CD4-positive, alpha-beta T cell treated with Interleukin-17A for 4 hours (primary cell): ENCODE data around the gene WDR1.

ENCODE experiments used
- DNase-seq: peaks from one replicate; pipeline ENCODE4 v3.0.0-alpha.2; 2020; ENCODE audit warnings: mixed read lengths

The WDR1 gene

GRCh38 chr4:10066206-10066605 is 50.4 kb downstream of the WDR1 start:
- DNase-seq = no peak

GRCh38 chr4:10063544-10064300 is 52.9 kb downstream of the WDR1 start:
- no peak for DNase-seq

GRCh38 chr4:10061650-10062415 is 54.8 kb downstream of the WDR1 start:
- no peak for DNase-seq

GRCh38 chr4:10058371-10058770 is 58.2 kb downstream of the WDR1 start:
- DNase-seq = no peak

- no peak for DNase-seq
Observed at GRCh38 chr4:10057023-10057395, 59.6 kb downstream of the WDR1 start.

GRCh38 chr4:10056334-10057022 is 60.1 kb downstream of the WDR1 start:
- DNase-seq = no peak

GRCh38 chr4:10055871-10056270 is 60.7 kb downstream of the WDR1 start:
- DNase-seq = no peak

- DNase-seq = no peak
Observed at GRCh38 chr4:10054571-10055041, 62.0 kb downstream of the WDR1 start.

GRCh38 chr4:10053635-10054453 is 62.8 kb downstream of the WDR1 start:
- no peak for DNase-seq

GRCh38 chr4:10051517-10052135 is 65.0 kb downstream of the WDR1 start:
- DNase-seq = no peak

- no peak for DNase-seq
Observed at GRCh38 chr4:10050721-10051120, 65.9 kb downstream of the WDR1 start.

GRCh38 chr4:10050261-10050661 is 66.3 kb downstream of the WDR1 start:
- no peak for DNase-seq

- no peak for DNase-seq
Observed at GRCh38 chr4:10048941-10049697, 67.5 kb downstream of the WDR1 start.

- DNase-seq = no peak
Observed at GRCh38 chr4:10047967-10048366, 68.6 kb downstream of the WDR1 start.

GRCh38 chr4:10046471-10046870 is 70.1 kb downstream of the WDR1 start:
- no peak for DNase-seq

- DNase-seq = no peak
Observed at GRCh38 chr4:10045481-10045880, 71.1 kb downstream of the WDR1 start.

GRCh38 chr4:10041036-10041435 is 75.6 kb downstream of the WDR1 start:
- DNase-seq = no peak

GRCh38 chr4:10040049-10040892 is 76.3 kb downstream of the WDR1 start:
- DNase-seq = no peak

- DNase-seq = no peak
Observed at GRCh38 chr4:10036807-10037342, 79.7 kb downstream of the WDR1 start.

- DNase-seq = no peak
Observed at GRCh38 chr4:10035130-10035529, 81.5 kb downstream of the WDR1 start.
